SKM-1 treated with dmso at 0.1 percent for 144 hours (cell line): Measurements from ENCODE around the gene SLC44A4.
A peak's percentile ranks its signal among the peaks of the same experiment; 100 is the strongest.
"Not testable (repeated sequence)": the region's sequence is repeated elsewhere in the genome, so short reads cannot be mapped to it uniquely, and the experiment has no call there.

Source experiments
- DNase-seq: peaks from one replicate; lab custom pipeline; 2025; ENCODE audit not compliant: unreplicated experiment; lab: John Stamatoyannopoulos, UW

Gene SLC44A4

DNA sequence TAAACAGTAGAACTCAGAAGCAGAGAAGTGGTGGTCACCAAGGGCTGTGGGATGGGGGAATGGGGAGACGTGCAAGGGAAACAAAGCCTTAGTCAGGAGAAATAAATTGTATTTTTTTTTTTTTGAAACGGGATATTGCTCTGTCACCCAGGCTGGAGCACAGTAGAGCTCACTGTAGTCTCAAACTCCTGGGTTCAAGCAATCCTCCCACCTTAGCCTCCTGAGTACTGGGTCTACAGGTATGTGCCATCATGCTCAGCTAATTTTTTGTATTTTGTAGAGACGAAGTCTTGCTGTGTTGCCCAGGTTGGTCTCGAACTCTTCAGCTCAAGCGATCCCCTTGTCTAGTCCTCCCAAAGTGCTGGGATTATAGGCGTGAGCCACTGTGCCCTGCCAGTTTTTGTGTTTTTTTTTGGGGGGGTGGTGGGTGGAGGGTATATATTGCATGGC is 47.9 kb downstream of the SLC44A4 start:
- no peak for DNase-seq

DNA sequence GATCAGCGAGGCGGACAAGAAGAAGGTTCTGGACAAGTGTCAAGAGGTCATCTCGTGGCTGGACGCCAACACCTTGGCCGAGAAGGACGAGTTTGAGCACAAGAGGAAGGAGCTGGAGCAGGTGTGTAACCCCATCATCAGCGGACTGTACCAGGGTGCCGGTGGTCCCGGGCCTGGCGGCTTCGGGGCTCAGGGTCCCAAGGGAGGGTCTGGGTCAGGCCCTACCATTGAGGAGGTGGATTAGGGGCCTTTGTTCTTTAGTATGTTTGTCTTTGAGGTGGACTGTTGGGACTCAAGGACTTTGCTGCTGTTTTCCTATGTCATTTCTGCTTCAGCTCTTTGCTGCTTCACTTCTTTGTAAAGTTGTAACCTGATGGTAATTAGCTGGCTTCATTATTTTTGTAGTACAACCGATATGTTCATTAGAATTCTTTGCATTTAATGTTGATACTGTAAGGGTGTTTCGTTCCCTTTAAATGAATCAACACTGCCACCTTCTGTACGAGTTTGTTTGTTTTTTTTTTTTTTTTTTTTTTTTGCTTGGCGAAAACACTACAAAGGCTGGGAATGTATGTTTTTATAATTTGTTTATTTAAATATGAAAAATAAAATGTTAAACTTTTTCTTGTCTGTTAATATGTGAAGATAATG is 49.0 kb downstream of the SLC44A4 start:
- DNase-seq: peak; percentile 40

DNA sequence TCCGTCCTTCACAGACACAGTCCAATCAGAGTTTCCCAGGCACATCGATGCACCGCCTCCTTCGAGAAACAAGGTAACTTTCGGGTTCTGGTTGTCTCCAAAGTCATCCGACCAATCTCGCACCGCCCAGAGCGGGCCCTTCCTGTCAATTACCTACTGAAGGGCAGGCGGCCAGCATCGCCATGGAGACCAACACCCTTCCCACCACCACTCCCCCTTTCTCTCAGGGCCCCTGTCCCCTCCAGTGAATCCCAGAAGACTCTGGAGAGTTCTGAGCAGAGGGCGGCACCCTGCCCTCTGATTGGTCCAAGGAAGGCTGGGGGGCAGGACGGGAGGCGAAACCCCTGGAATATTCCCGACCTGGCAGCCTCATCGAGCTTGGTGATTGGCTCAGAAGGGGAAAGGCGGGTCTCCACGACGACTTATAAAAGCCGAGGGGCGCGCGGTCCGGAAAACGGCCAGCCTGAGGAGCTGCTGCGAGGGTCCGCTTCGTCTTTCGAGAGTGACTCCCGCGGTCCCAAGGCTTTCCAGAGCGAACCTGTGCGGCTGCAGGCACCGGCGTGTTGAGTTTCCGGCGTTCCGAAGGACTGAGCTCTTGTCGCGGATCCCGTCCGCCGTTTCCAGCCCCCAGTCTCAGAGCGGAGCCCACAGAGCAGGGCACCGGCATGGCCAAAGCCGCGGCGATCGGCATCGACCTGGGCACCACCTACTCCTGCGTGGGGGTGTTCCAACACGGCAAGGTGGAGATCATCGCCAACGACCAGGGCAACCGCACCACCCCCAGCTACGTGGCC is 51.3 kb downstream of the SLC44A4 start, which contains the start of gene HSPA1B:
TSS of gene HSPA1B (plus strand) at position 453 of the 794 bp plus-strand sequence. CDS start at position 666, 213 bp downstream.
- DNase-seq: peak; percentile 99

DNA sequence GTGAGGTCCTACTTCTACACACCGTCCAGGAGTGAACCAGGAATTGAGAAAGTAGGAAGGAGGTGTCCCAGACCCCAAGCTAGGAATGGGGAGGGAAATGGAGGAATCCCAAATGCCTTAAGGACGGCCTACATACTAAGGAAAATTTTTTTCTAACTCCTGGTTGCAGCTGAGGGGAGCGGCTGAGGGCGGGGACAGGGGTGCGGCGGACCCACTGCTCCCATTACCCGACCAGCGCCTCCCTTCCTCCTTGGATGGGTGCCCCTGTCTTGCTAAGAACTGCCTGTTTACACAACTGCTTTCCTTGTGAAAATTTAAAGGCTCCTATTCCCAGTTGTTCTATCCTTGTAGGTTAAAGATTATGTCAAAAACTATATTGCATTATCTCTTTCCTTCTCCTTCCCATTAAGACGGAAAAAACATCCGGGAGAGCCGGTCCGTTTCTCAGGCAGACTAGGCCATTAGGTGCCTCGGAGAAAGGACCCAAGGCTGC is 52.0 kb downstream of the SLC44A4 start:
- DNase-seq: peak; percentile 79

DNA sequence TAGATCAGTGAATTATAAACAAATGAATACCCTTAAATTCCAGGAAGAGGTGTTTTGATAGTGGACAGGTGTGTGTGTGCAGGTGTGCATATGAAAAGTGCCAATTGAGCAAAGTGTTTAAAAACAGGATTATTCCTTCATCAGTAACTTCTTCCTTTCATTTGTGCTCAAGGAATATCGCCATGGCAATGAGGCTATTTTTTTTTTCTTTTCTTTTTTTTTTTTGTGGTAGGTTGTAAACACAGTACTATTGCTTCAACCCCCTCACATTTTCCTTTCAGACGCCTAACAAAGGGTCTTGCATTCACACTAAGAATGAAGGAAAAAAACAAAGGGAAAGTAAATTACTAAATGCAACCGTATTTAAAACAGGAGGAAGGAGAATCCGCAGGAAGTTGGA is 53.2 kb downstream of the SLC44A4 start:
- no peak for DNase-seq

DNA sequence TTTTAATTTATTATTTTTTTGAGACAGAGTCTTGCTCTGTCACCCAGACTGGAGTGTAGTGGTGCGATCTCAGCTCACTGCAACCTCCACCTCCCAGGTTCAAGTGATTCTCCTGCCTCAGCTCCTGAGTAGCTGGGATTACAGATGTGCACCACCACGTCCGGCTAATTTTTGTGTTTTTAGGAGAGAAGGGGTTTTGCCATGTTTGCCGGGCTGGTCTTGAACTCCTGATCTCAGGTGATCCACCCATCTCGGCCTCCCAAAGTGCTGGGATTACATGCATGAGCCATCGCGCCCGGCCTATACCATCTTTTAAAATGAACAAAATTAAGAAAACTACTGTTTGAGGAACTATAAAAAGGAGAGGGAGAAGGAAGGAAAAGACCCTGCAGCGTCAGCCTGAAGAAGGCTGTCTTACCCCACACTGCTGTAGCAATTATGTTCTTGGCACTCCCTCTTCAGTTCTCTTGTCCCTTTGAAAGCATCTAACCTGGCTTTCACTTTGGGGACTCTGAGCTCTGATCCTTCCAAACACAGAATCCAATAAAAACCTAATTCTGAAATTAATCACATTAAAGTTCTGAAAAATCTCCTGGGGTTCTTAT is 55.1 kb downstream of the SLC44A4 start:
- not testable (repeated sequence) for DNase-seq

DNA sequence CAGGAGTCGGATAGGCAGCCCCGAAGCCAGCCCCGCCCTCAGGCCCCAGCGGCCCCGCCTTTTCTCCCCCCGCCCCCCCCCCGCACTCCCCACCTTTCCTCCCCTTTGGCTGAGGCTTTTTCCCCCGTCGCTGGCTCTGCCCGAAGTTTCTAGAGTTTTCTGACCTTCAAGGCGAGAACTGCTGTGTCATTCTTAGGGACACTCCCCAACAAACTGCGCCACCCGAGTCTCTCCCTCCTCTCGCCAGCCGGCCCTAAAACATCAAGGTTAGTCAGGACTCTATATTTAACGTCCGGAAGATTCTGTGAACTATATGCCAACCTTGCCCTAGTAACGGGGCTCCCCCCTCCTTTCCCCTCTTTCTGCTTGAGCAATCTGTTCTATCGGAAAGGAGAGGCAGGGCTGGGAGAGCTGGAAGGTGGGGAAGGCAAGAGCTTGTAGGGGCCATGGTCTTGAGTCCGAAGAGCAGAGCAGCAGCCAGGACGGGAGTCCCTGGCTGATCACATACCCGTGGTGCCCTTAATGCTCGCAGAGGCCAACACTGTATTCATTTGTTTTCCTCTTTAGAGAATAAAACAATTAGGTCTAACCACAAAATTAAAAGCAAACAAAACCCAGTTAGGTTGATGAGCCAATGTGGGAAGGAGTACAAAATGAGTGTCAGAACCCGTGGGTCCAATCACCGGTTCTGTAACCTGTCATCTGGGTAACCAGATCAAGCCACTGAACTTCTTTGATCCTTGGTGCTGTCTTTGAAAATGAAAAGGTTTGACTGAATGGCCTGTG is 56.6 kb downstream of the SLC44A4 start:
- peak; percentile 59 for DNase-seq

DNA sequence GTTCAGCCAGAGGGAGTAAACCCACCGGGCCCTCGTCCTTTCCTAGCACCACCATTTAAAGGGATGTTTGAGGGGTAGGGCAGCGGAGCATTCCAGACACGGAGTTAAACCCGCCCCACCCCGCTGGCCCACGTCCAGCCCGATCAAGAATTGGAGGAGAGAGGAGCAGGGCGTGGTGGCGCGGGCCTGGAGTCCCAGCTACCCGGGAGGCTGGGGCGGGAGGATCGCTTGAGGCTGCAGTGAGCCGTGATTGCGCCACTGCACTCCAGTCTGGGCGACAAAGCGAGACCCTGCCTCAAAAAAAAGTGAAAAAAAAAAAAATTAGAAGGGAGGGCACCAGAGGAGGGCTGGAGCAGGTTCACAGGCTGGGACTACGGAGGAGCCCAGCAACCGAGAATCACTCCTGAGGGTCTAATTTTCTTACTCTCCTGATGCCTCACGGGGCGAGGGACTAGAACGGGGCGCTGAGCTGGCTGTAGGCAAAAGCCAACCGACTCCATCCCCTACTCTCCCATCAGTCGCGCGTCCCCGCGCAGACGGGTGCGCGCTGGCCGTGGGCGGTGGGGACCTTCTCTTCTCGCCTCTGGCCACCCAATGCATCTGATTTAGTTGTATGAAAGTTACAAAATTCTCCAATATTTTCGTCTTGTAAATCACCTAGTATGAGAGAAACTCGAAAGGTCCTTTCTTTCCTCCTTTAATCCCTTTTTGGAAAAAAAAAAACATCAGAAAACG is 57.3 kb downstream of the SLC44A4 start:
- peak; percentile 39 for DNase-seq

DNA sequence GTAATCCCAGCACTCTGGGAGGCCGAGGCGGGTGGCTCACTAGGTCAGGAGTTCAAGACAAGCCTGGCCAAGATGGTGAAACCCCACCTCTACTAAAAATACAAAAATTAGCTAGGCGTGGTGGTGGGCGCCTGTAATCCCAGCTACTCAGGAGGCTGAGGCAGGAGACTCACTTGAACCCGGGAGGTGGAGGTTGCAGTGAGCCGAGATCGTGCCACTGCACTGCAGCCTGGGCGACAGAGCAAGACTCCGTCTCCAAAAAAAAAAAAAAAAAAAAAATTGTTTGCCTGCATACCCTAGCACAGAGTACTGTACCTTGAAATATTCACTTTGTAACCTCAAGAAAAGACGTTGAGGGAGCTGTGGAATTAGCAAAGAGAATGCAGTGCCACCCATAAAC is 58.4 kb downstream of the SLC44A4 start:
- DNase-seq: not testable (repeated sequence)

DNA sequence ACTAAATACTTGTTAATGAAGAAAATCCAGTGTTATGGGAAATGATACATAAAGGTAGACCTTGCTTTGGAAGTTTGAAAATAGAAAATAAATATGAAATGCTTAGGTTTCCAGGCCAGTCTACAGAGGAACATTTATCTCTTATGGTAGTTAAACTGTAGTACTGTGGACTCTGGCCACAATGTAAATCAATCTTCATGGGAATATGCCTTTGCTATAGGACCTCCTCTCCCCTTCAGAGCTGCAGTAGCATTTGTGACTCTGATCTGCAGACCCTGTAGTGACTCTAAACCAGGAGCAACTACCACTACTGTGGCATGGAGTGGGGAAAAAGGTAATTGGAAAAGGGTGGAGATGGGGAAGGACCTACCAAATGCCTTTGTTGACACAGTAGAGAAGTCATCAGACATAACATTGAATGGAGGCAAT is 58.9 kb downstream of the SLC44A4 start:
- DNase-seq: no peak

DNA sequence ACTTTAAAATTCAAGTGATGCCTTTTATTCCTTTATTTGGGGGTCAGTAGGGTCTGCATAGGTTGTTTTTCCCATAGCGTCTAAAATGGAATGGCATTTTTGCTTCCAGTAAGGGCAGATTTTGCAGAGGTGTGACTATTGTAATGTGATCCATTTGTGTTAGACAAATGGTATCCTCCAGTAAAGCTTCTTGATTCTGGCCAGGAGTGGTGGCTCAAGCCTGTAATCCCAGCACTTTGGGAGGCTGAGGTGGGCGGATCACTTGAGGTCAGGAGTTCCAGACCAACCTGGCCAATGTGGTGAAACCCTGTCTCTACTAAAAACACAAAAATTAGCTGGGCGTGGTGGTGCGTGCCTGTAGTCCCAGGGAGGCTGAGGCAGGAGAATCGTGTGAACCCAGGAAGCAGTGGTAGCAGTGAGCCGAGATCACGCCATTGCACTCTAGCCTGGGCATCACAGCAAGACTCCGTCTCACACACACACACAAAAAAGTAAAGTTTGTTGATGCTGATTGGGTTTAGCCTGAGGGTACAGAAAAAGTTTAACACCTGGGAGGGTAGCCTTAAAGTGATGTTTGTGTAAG is 60.8 kb downstream of the SLC44A4 start:
- DNase-seq: not testable (repeated sequence)

DNA sequence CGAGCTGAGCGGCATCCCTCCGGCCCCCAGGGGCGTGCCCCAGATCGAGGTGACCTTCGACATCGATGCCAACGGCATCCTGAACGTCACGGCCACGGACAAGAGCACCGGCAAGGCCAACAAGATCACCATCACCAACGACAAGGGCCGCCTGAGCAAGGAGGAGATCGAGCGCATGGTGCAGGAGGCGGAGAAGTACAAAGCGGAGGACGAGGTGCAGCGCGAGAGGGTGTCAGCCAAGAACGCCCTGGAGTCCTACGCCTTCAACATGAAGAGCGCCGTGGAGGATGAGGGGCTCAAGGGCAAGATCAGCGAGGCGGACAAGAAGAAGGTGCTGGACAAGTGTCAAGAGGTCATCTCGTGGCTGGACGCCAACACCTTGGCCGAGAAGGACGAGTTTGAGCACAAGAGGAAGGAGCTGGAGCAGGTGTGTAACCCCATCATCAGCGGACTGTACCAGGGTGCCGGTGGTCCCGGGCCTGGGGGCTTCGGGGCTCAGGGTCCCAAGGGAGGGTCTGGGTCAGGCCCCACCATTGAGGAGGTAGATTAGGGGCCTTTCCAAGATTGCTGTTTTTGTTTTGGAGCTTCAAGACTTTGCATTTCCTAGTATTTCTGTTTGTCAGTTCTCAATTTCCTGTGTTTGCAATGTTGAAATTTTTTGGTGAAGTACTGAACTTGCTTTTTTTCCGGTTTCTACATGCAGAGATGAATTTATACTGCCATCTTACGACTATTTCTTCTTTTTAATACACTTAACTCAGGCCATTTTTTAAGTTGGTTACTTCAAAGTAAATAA is 61.5 kb downstream of the SLC44A4 start:
- DNase-seq: not testable (repeated sequence)

DNA sequence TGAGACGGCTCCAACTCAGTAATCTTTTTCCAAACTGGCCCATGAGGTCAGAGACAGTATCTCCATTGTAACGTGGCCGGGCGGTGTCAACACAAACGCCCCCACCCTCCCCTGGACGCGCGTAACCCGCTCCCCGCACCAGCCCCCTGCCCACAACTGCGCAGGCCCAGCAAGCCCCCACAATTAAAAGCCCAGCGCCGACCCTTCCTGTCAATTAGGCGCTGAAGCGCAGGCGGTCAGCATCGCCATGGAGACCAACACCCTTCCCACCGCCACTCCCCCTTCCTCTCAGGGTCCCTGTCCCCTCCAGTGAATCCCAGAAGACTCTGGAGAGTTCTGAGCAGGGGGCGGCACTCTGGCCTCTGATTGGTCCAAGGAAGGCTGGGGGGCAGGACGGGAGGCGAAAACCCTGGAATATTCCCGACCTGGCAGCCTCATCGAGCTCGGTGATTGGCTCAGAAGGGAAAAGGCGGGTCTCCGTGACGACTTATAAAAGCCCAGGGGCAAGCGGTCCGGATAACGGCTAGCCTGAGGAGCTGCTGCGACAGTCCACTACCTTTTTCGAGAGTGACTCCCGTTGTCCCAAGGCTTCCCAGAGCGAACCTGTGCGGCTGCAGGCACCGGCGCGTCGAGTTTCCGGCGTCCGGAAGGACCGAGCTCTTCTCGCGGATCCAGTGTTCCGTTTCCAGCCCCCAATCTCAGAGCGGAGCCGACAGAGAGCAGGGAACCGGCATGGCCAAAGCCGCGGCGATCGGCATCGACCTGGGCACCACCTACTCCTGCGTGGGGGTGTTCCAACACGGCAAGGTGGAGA is 63.6 kb downstream of the SLC44A4 start, which contains the start of the genes HSPA1A and HSPA1L:
TSS of gene HSPA1A (plus strand) at position 519 of the 814 bp plus-strand sequence. CDS start at position 733, 214 bp downstream.
TSS of gene HSPA1L (minus strand) at position 259 of the 814 bp plus-strand sequence. CDS start 3,311 bp downstream, outside the sequence.
- peak; percentile 88 for DNase-seq

DNA sequence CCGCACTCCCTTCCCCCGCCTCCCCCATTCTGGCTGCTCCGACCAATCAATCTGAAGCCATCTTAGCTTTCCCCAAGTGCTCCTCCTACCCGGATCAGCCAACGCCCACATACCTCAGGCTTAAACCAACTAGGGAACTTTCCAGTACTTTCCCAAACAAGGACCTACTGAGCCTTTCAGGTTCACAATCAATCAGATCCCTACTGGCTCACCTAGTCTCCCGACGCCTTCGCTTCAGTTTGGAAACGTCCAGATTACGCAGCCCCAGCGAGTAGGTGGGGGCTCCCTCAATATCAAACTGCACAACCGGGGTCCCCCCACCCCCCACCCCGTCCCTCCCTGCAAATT is 64.1 kb downstream of the SLC44A4 start:
- DNase-seq: peak; percentile 48

DNA sequence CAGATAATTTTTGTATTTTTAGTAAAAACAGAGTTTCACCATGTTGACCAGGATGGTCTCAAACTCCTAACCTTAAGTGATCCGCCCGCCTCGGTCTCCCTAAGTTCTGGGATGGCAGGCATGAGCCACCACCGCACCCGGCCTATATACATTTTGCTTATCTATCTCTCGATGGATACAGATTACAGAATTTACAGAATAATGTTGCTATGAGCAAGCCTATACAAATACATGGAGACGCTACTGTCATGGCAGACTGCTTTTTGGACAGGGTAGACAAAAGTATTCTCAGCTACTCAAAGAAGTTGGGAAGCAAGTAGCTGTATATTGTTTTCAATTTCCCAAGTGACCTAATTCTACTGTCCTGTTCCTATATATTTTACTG is 65.3 kb downstream of the SLC44A4 start:
- no peak for DNase-seq
